ENCODE measurements around the gene SPAG16. TPM values are rescaled to one million over a fixed set of nuclear protein-coding genes. Genes with fewer than 3 reads are reported as not detected.
A peak's percentile ranks its signal among the peaks of the same experiment; 100 is the strongest.

SPAG16 gene
- total RNA-seq, 2 donors from 2014 or later: 15.5 to 22.8 TPM

GRCh38 chr2:214393796-214394195 is 1109.5 kb downstream of the SPAG16 start:
- no peaks in the 10 kb centered on the region for H3K27me3 ChIP-seq
- H3K27ac ChIP-seq: no peak overlapping the region
- DNase-seq (no peak), ATAC-seq (no peak)
- H3K4me1 ChIP-seq: no peaks in the 10 kb centered on the region
- H3K36me3 ChIP-seq (replicated peaks in 1 of 2; ENCODE audit: insufficient read depth in 1 of 2, low read depth in 2 of 2): no peaks in the 10 kb centered on the region
- intact Hi-C loops (cut with DNase I): no loop called here
- no peak for TF ChIP-seq POLR2A (IDR thresholded peaks at IDR 0.05)
- TF ChIP-seq, protein P1, sequence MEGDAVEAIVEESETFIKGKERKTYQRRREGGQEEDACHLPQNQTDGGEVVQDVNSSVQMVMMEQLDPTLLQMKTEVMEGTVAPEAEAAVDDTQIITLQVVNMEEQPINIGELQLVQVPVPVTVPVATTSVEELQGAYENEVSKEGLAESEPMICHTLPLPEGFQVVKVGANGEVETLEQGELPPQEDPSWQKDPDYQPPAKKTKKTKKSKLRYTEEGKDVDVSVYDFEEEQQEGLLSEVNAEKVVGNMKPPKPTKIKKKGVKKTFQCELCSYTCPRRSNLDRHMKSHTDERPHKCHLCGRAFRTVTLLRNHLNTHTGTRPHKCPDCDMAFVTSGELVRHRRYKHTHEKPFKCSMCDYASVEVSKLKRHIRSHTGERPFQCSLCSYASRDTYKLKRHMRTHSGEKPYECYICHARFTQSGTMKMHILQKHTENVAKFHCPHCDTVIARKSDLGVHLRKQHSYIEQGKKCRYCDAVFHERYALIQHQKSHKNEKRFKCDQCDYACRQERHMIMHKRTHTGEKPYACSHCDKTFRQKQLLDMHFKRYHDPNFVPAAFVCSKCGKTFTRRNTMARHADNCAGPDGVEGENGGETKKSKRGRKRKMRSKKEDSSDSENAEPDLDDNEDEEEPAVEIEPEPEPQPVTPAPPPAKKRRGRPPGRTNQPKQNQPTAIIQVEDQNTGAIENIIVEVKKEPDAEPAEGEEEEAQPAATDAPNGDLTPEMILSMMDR (IDR thresholded peaks at IDR 0.05): no peak
- no peak overlapping the region for H3K4me3 ChIP-seq
- H3K9me3 ChIP-seq: no peaks in the 10 kb centered on the region

- no peaks in the 10 kb centered on the region for H3K36me3 ChIP-seq (replicated peaks in 1 of 2; ENCODE audit: insufficient read depth in 1 of 2, low read depth in 2 of 2)
- no peak overlapping the region for H3K4me3 ChIP-seq
- no peaks in the 10 kb centered on the region for H3K27me3 ChIP-seq
- H3K4me1 ChIP-seq: no peaks in the 10 kb centered on the region
- no peak for ATAC-seq
- intact Hi-C loops (cut with DNase I): no loop called here
- TF ChIP-seq POLR2A (IDR thresholded peaks at IDR 0.05): no peak
- TF ChIP-seq, protein P1 (IDR thresholded peaks at IDR 0.05): no peak
- no peak overlapping the region for H3K27ac ChIP-seq
- DNase-seq: no peak
- 52 to 59% methylated on average over 1 of the region's 1 CpG for WGBS, 2 donors
- H3K9me3 ChIP-seq: no peaks in the 10 kb centered on the region
Observed at GRCh38 chr2:214395040-214395439, 1110.8 kb downstream of the SPAG16 start.

DNA sequence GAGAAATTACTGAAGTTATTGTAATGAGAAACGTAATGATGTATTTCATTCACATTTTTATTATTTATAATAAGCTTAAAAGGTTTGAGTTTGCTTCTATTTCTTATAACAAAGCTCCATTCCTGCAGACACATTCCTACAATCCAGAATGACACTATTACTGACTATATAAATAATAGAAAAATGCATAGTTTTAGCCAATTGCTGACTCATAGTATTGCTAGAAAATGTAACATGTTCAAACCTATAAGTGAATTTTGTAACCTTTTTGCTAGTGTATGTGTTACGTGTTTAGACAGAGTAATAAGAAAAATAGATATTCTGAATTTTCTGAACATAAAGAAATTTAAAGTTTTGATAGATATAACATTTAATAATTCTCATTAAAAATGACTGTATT is 1117.3 kb downstream of the SPAG16 start:
- H3K4me3 ChIP-seq: no peak overlapping the region
- H3K27me3 ChIP-seq: no peaks in the 10 kb centered on the region
- no peak for DNase-seq
- H3K9me3 ChIP-seq: no peaks in the 10 kb centered on the region
- 48 to 58% methylated on average over 2 of the region's 2 CpGs for WGBS, 2 donors
- H3K4me1 ChIP-seq: no peaks in the 10 kb centered on the region
- ATAC-seq: no peak
- TF ChIP-seq POLR2A (IDR thresholded peaks at IDR 0.05): no peak
- intact Hi-C loops (cut with DNase I): no loop called here
- no peak overlapping the region for H3K27ac ChIP-seq
- H3K36me3 ChIP-seq (replicated peaks in 1 of 2; ENCODE audit: insufficient read depth in 1 of 2, low read depth in 2 of 2): no peaks in the 10 kb centered on the region

DNA sequence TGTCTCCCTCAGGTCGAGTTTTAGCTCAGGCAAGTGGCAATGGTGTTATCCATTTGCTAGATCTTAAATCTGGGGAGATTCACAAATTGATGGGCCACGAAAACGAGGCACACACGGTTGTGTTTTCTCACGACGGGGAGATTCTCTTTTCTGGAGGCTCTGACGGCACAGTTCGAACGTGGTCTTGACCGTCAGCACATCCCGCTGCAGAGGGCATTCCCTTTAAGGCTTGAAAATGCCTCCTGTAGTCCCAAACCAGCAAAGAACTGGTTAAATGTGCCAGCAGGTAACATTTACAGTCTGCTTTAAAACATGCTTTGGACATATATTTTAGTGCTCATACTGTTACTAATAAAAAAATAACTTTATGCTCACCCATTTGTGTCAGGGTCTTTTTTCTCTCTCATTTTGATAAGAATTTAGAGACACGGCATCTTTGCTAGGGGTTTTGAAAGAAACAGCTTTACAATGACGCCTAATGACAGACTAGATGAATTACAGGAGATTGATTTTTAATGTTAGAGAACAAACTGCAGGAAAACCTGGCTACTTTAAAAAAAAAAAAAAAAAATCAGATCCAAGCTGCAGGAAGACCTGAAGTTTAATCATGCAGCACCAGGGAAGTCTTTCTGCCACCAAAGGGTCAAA is 1126.0 kb downstream of the SPAG16 start:
- intact Hi-C loops (cut with DNase I): no loop called here
- Histone ChIP-seq H3K4me1 (no peaks in the 10 kb centered on the region), H3K9me3 (no peaks in the 10 kb centered on the region), H3K27ac (no peak overlapping the region), H3K36me3 (replicated peaks in 1 of 2; ENCODE audit: insufficient read depth in 1 of 2, low read depth in 2 of 2) (no peaks in the 10 kb centered on the region), H3K4me3 (no peak overlapping the region), H3K27me3 (no peaks in the 10 kb centered on the region)
- DNase-seq: no peak
- ATAC-seq: no peak
- TF ChIP-seq, protein P1 (IDR thresholded peaks at IDR 0.05): no peak
- no peak for TF ChIP-seq POLR2A (IDR thresholded peaks at IDR 0.05)
- 31 to 32% methylated on average over 13 of the region's 13 CpGs for WGBS, 2 donors

GRCh38 chr2:214410918-214411554 is 1126.8 kb downstream of the SPAG16 start, which contains the start of gene VWC2L:
VWC2L (plus strand) TSS chr2:214411054; CDS start chr2:214414194, 3,140 bp downstream.
- Histone ChIP-seq H3K36me3 (replicated peaks in 1 of 2; ENCODE audit: insufficient read depth in 1 of 2, low read depth in 2 of 2) (no peaks in the 10 kb centered on the region), H3K4me3 (no peak within 1 kb of the TSS), H3K4me1 (no peaks in the 10 kb centered on the region), H3K27ac (no peak within 1 kb of the TSS), H3K9me3 (no peaks in the 10 kb centered on the region), H3K27me3 (no peaks in the 10 kb centered on the region)
- DNase-seq (peak; percentile 31 to 66 (median 56)), ATAC-seq (peak; percentile 64)
- 11 to 12% methylated on average over 18 to 19 of the region's 19 CpGs for WGBS, 2 donors
- TF ChIP-seq, protein P1 (IDR thresholded peaks at IDR 0.05): no peak
- no peak for TF ChIP-seq POLR2A (IDR thresholded peaks at IDR 0.05)
- intact Hi-C loops (cut with DNase I): no loop called here

Measured in body of pancreas (tissue), 4 donors.